HepG2 (cell line): ENCODE data around the gene AHCYL1. TPM values are rescaled to one million over a fixed set of nuclear protein-coding genes. Genes with fewer than 3 reads are reported as not detected.

ENCODE experiments used
- ATAC-seq: fragments of 200-7000 bp; cut with Tn5 transposase; 3 replicates; pipeline ENCODE4 v1.9.1; 2020; ENCODE audit warnings: mild to moderate bottlenecking, moderate library complexity
- BruUV-seq: library from RNA; stranded (reverse); fragments of 400-500 nt; replicated peaks from 2 replicates; lab custom pipeline; 2021; lab: Mats Ljungman, UMichigan
- CTCF ChIA-PET: fragments of 300-600 bp; formaldehyde crosslinking; extraction: SDS; loops from one replicate; lab custom pipeline; 2021; ENCODE audit warnings: low total read pairs, inconsistent platforms, low intra/inter-chr PET ratio; lab: Yijun Ruan, JAX
- POLR2A ChIA-PET: fragments of 350-600 bp; sonication (Branson Sonifier 250); formaldehyde crosslinking; loops from one replicate; lab custom pipeline; 2020; ENCODE audit warnings: antibody characterized with exemption, inconsistent platforms; lab: Yijun Ruan, JAX
- DNase-seq: peaks from one replicate; pipeline ENCODE4 v3.0.0-alpha.2; 2015; ENCODE audit warnings: low spot score
- FAIRE-seq: peaks from 3 replicates; lab custom pipeline; 2011; peaks lifted over from hg19 to GRCh38; lab: Jason Lieb, UNC
- H2AFZ ChIP-seq: one replicate; pipeline ENCODE4 v1.6.1; 2011; ENCODE audit warnings: low read length, inconsistent platforms
- H3K27ac ChIP-seq: fragments of 300-600 bp; 3 replicates; pipeline ENCODE4 v1.8.0; 2011; ENCODE audit warnings: mixed run types, mild to moderate bottlenecking, mixed read lengths, low read length, inconsistent platforms; ENCODE audit not compliant: insufficient read depth; ENCODE audit errors: extremely low read length
- H3K27me3 ChIP-seq, 2 experiments: fragments of 200-600 bp in 1 of 2; 2 replicates in 1 of 2; 3 replicates in 1 of 2; pipeline versions ENCODE4 v1.6.0 to v1.8.0; 2011; ENCODE audit warnings: low read length in 2 of 2, mild to moderate bottlenecking in 2 of 2, moderate library complexity in 2 of 2, inconsistent platforms in 1 of 2; ENCODE audit not compliant: insufficient read depth in 2 of 2, control insufficient read depth in 1 of 2
- H3K36me3 ChIP-seq, 2 experiments: fragments of 200-600 bp in 1 of 2; replicated peaks in 1 of 2; 2 replicates in 1 of 2; 3 replicates in 1 of 2; pipeline versions ENCODE4 v1.5.1 to v1.8.0; 2011; ENCODE audit warnings: low read length in 2 of 2, inconsistent platforms in 1 of 2; ENCODE audit not compliant: insufficient read depth in 2 of 2, control insufficient read depth in 1 of 2
- H3K4me1 ChIP-seq: 2 replicates; pipeline ENCODE4 v1.5.1; 2012; ENCODE audit warnings: low read length, inconsistent platforms; ENCODE audit not compliant: insufficient read depth
- H3K4me2 ChIP-seq: 2 replicates; pipeline ENCODE4 v1.6.0; 2011; ENCODE audit warnings: low read depth, low read length, inconsistent platforms
- H3K4me3 ChIP-seq, 3 experiments: fragments of 200-600 bp in 1 of 3; sonication (generic), shearing (Covaris generic) in 1 of 3; replicated peaks in 1 of 3; 2 replicates each; pipeline ENCODE4 v1.5.1; 2011 to 2016; ENCODE audit warnings: low read length in 3 of 3, inconsistent platforms in 2 of 3, low read depth in 2 of 3, mild to moderate bottlenecking in 2 of 3, control low read depth in 1 of 3, mixed read lengths in 1 of 3; ENCODE audit not compliant: insufficient read depth in 1 of 3
- H3K79me2 ChIP-seq: one replicate; pipeline ENCODE4 v1.6.1; 2011; ENCODE audit warnings: low read length, inconsistent platforms; ENCODE audit not compliant: insufficient read depth
- H3K9ac ChIP-seq: 2 replicates; pipeline ENCODE4 v1.6.0; 2011; ENCODE audit warnings: mild to moderate bottlenecking, low read depth, low read length, inconsistent platforms; ENCODE audit not compliant: insufficient read depth
- H3K9me3 ChIP-seq: 2 replicates; pipeline ENCODE4 v1.5.1; 2012; ENCODE audit warnings: mild to moderate bottlenecking, low read length
- H4K20me1 ChIP-seq: 2 replicates; pipeline ENCODE4 v1.6.0; 2011; ENCODE audit warnings: inconsistent platforms, mild to moderate bottlenecking, low read length, moderate library complexity; ENCODE audit not compliant: insufficient read depth
- ATF2 ChIP-seq: sonication (generic); formaldehyde crosslinking; IDR thresholded peaks from 2 replicates; pipeline ENCODE4 v1.4.0; 2020; ENCODE audit warnings: missing genetic modification reagents
- MXD4 ChIP-seq: IDR thresholded peaks from 2 replicates; pipeline ENCODE4 v1.6.1; 2016; ENCODE audit warnings: mild to moderate bottlenecking, missing biosample characterization, missing genetic modification reagents
- SNAPC4 ChIP-seq: sonication (generic); formaldehyde crosslinking; IDR thresholded peaks from 2 replicates; pipeline ENCODE4 v1.4.0; 2020; ENCODE audit warnings: mild to moderate bottlenecking, missing genetic modification reagents
- SOX6 ChIP-seq, 2 experiments: fragments of 450-650 bp in 1 of 2; sonication (generic) in 1 of 2; formaldehyde crosslinking in 1 of 2; IDR thresholded peaks; 2 replicates each; pipeline versions ENCODE4 v1.4.0 to v1.6.1; 2017 to 2020; ENCODE audit warnings: antibody characterized with exemption in 1 of 2, mild to moderate bottlenecking in 1 of 2, missing genetic modification reagents in 1 of 2
- TFDP1 ChIP-seq: IDR thresholded peaks from 2 replicates; pipeline ENCODE4 v1.6.1; 2016; ENCODE audit warnings: missing compliant biosample characterization, missing genetic modification reagents, borderline replicate concordance
- ZNF609 ChIP-seq: sonication (generic); formaldehyde crosslinking; IDR thresholded peaks from 2 replicates; pipeline ENCODE4 v1.4.0; 2020; ENCODE audit warnings: mild to moderate bottlenecking, missing genetic modification reagents, borderline replicate concordance
- ZNF614 ChIP-seq: IDR thresholded peaks from 2 replicates; pipeline ENCODE4 v1.6.1; 2018; ENCODE audit warnings: missing biosample characterization, missing genetic modification reagents, inconsistent platforms, borderline replicate concordance
- ZNF772 ChIP-seq: sonication (generic); formaldehyde crosslinking; IDR thresholded peaks from 2 replicates; pipeline ENCODE4 v1.5.0; 2020; ENCODE audit warnings: mild to moderate bottlenecking, missing genetic modification reagents
- WGBS: methylation state at CpG from one replicate; pipeline ENCODE4 v1.1.6; 2017; ENCODE audit warnings: low lambda C conversion rate; 5-methylcytosine and 5-hydroxymethylcytosine counted together
- in situ Hi-C: cut with HindIII; loops from 2 replicates; pipeline ENCODE4 v1.10.0; 2017; ENCODE audit warnings: low pct_unique_long_range_greater_than_20kb; ENCODE audit not compliant: extremely low pct_ligation_motif_present
- intact Hi-C: fragments of 100-400 bp; cut with micrococcal nuclease; formaldehyde crosslinking; loops from one replicate; pipeline ENCODE4 v1.10.0; 2022; ENCODE audit not compliant: unreplicated experiment
- polyA plus RNA-seq, 8 experiments: library from polyadenylated mRNA; depleted of rRNA in 3 of 8; stranded (reverse) in 7 of 8; unstranded in 1 of 8; fragments of >200 nt; fragmentation: Illumina TruSeq in 4 of 8; extraction: Trizol in 4 of 8; gene quantifications; 2 replicates each; pipeline versions ENCODE4 v1.2.1 to v1.2.3, GENCODE V29; 2011 to 2016; ENCODE audit warnings: low read depth in 4 of 8, missing spikeins in 1 of 8, mixed read lengths in 1 of 8; ENCODE audit not compliant: insufficient read depth in 1 of 8
- total RNA-seq, 5 experiments: library from RNA; depleted of rRNA; stranded (reverse); fragments of >200 nt; fragmentation: Illumina TruSeq; extraction: Trizol; gene quantifications; 2 replicates each; pipeline ENCODE4 v1.2.3, GENCODE V29; 2016; ENCODE audit warnings: low read depth in 1 of 5

Gene AHCYL1
- total and polyA plus RNA-seq, 2 of the 13 experiments (the other 11 are each of a cell fraction or from before 2014, with no cell fraction given): 40.9 to 76.3 TPM

- Histone ChIP-seq H3K9ac (peak overlapping the region; percentile 52), H3K36me3 (no peaks in the 10 kb centered on the region), H4K20me1 (no peaks in the 10 kb centered on the region), H3K4me3 (peak overlapping the region; percentile 4 to 34 (median 23); a peak in 1 of 6 replicates), H3K79me2 (no peaks in the 10 kb centered on the region), H2AFZ (no peak overlapping the region), H3K4me2 (peak overlapping the region; percentile 80), H3K9me3 (no peaks in the 10 kb centered on the region), H3K27me3 (no peaks in the 10 kb centered on the region), H3K27ac (peak overlapping the region; percentile 93), H3K4me1 (peaks cover 49% of the 10 kb centered on the region)
- ATAC-seq (peak; percentile 93), DNase-seq (peak; percentile 96), FAIRE-seq (peak; percentile 99)
- intact Hi-C loops: loop anchor here (1.0 kb wide), 3 partner anchors 20 to 26 kb away; partner anchors contain the start of gene AHCYL1
- WGBS: 0% methylated on average over 7 of the region's 7 CpGs
- in situ Hi-C loops: no loop called here
- CTCF ChIA-PET: interaction anchor here (1.6 to 2.7 kb wide), 3 partner anchors 19 to 26 kb away, joined by 5 to 17 read pairs (median 12); partner anchors contain the start of gene AHCYL1
- POLR2A ChIA-PET: interaction anchor here (0.7 to 4.6 kb wide), 14 partner anchors 12 to 83 kb away, joined by 3 to 67 read pairs (median 4); partner anchors contain the start of genes AHCYL1 and STRIP1
- no TSS peak for BruUV-seq
- peak; percentile 57; the same call in 1 of the 2 replicates for TF ChIP-seq SNAPC4
- no peak; the same call in 1 of the 2 replicates for TF ChIP-seq MXD4 (CRISPR knock-in tag)
- no peak for TF ChIP-seq SOX6 (IDR thresholded peaks at IDR 0.05)
- TF ChIP-seq SOX6 (CRISPR knock-in tag; IDR thresholded peaks at IDR 0.05): peak; percentile 89
- TF ChIP-seq ZNF609 (CRISPR knock-in tag): peak; percentile 87; the same call in 1 of the 2 replicates
- TF ChIP-seq ZNF614 (CRISPR knock-in tag): peak; percentile 50; the same call in 1 of the 2 replicates
- TF ChIP-seq ZNF772 (CRISPR knock-in tag): 0 out of 2 replicates have a peak, but pooled peaks have one; percentile 55
- peak; percentile 91 for TF ChIP-seq TFDP1 (CRISPR knock-in tag)
- no peak; the same call in 1 of the 2 replicates for TF ChIP-seq ATF2 (CRISPR knock-in tag)
These were observed 24.4 kb upstream of the AHCYL1 start for GRCh38 chr1:109959974-109960744.
